Activated T-cell treated with anti-CD3 and anti-CD28 coated beads, Interleukin-2, amount 50 U/mL, for 72 hours (primary cell): ENCODE results near the gene MYO9B. TPM values are rescaled to one million over a fixed set of nuclear protein-coding genes. Genes with fewer than 3 reads are reported as not detected.
A peak's percentile ranks its signal among the peaks of the same experiment; 100 is the strongest.

Experiments
- ATAC-seq, 2 donors: fragments of 150-1000 bp; cut with Tn5 transposase; replicated peaks in 1 of 2; 2 replicates each; pipeline ENCODE4 v1.10.0; 2021; ENCODE audit warnings: moderate library complexity in 2 of 2, mild to moderate bottlenecking in 1 of 2
- DNase-seq, 2 donors: peaks; one replicate each; pipeline ENCODE4 v3.0.0; 2021 to 2022; ENCODE audit warnings: mixed read lengths in 1 of 2
- H3K27ac Mint-ChIP-seq: one replicate; pipeline ENCODE4 v1.8.0; 2022; ENCODE audit warnings: mild to moderate bottlenecking, moderate library complexity, mixed read lengths
- H3K27me3 Mint-ChIP-seq: one replicate; pipeline ENCODE4 v1.8.0; 2022; ENCODE audit warnings: low read depth, mixed read lengths
- H3K36me3 Mint-ChIP-seq, 2 donors: one replicate each; pipeline ENCODE4 v1.8.0; 2022; ENCODE audit warnings: mixed read lengths in 2 of 2, mild to moderate bottlenecking in 1 of 2; ENCODE audit not compliant: insufficient read depth in 2 of 2
- H3K4me1 Mint-ChIP-seq: one replicate; pipeline ENCODE4 v1.8.0; 2022; ENCODE audit warnings: low read depth, mixed read lengths
- H3K4me3 Mint-ChIP-seq, 2 donors: one replicate each; pipeline ENCODE4 v1.8.0; 2022; ENCODE audit warnings: mild to moderate bottlenecking in 2 of 2, mixed read lengths in 2 of 2, moderate library complexity in 2 of 2
- H3K9me3 Mint-ChIP-seq, 2 donors: one replicate each; pipeline ENCODE4 v1.8.0; 2022; ENCODE audit warnings: mixed read lengths in 2 of 2
- total RNA-seq, 2 donors: library from RNA; stranded (reverse); gene quantifications; one replicate each; pipeline ENCODE4 v1.2.3, GENCODE V29; 2022

MYO9B gene
- total RNA-seq, 2 donors from 2014 or later, result 106 to 135 TPM

DNA sequence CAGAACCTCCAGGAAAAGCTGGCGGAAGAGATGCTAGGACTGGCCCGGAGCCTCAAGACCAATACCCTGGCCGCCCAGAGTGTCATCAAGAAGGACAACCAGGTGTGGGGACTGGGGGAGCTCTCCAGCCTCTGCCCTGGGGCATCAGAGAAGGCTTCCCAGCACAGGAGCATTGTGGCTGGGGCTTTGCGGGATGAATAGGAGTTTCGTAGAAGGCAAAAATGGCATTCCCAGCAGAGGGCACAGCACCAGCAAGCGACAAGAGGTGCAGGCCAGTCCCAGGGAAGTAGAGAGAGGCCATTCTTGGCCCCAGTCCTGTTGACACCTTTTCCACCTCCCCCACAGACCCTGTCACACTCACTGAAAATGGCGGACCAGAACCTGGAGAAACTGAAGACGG is 143.7 kb downstream of the MYO9B start:
- ATAC-seq, result no peak
- H3K27ac Mint-ChIP-seq, result no peak overlapping the region
- no peaks in the 10 kb centered on the region for H3K9me3 Mint-ChIP-seq
- peaks cover 2 to 12% of the 10 kb centered on the region in 2 donors for H3K36me3 Mint-ChIP-seq
- peaks cover 27% of the 10 kb centered on the region for H3K4me1 Mint-ChIP-seq
- no peaks in the 10 kb centered on the region for H3K27me3 Mint-ChIP-seq
- H3K4me3 Mint-ChIP-seq, result no peak overlapping the region
- no peak for DNase-seq

DNA sequence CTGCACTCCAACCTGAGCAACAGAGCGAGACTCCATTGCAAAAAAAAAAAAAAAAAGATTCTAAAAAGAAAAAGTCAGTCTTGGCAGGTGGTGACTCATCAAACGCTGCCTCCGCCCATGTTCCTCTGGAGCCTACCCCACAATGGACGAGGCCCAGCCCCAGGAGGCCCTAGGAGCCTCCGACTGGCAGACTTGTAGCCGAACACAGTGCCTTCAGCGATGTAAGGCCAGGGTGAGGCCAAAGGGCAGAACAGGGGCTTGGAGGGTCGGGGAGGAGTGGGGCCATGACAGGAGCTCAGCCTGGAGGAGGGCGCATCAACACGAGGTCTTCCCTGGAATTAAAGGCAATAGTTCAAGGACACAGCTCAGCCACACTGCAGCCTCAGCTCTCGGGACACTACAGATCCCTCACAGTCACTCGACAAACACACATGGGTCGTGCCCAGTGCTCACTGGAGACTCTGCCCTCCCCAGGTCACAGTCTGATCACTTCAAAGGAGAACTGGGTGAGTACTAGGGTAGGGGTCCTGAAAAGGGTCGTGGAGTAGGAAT is 144.7 kb downstream of the MYO9B start:
- no peak overlapping the region for H3K4me3 Mint-ChIP-seq
- H3K36me3 Mint-ChIP-seq, result peaks cover 2 to 12% of the 10 kb centered on the region in 2 donors
- no peaks in the 10 kb centered on the region for H3K9me3 Mint-ChIP-seq
- DNase-seq, result no peak
- H3K27ac Mint-ChIP-seq, result no peak overlapping the region
- peaks cover 23% of the 10 kb centered on the region for H3K4me1 Mint-ChIP-seq
- H3K27me3 Mint-ChIP-seq, result no peaks in the 10 kb centered on the region
- ATAC-seq, result peak in 1 of 2 donors; percentile 8

DNA sequence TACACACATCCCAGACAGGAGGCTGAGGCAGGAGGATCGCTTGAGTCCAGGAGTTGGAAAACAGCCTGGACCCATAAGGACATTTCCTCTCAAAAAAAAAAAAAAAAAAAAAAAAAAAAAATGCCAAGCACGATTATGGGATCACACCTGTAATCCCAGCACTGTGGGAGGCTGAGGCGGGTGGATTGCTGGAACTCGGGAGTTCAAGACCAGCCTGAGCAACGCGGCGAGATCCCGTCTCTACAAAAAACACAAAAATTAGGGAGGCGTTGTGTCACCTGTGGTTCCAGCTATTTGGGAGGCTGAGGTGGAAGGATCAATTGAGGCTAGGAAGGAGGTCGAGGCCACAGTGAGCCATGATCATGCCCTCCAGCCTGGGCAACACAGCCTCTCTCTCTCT is 149.5 kb downstream of the MYO9B start:
- H3K36me3 Mint-ChIP-seq, result no peaks in the 10 kb centered on the region
- DNase-seq, result no peak
- no peaks in the 10 kb centered on the region for H3K9me3 Mint-ChIP-seq
- no peak overlapping the region for H3K27ac Mint-ChIP-seq
- H3K27me3 Mint-ChIP-seq, result no peaks in the 10 kb centered on the region
- peaks cover 21% of the 10 kb centered on the region for H3K4me1 Mint-ChIP-seq
- H3K4me3 Mint-ChIP-seq, result peak overlapping the region; percentile 39 to 75
- ATAC-seq, result no peak

DNA sequence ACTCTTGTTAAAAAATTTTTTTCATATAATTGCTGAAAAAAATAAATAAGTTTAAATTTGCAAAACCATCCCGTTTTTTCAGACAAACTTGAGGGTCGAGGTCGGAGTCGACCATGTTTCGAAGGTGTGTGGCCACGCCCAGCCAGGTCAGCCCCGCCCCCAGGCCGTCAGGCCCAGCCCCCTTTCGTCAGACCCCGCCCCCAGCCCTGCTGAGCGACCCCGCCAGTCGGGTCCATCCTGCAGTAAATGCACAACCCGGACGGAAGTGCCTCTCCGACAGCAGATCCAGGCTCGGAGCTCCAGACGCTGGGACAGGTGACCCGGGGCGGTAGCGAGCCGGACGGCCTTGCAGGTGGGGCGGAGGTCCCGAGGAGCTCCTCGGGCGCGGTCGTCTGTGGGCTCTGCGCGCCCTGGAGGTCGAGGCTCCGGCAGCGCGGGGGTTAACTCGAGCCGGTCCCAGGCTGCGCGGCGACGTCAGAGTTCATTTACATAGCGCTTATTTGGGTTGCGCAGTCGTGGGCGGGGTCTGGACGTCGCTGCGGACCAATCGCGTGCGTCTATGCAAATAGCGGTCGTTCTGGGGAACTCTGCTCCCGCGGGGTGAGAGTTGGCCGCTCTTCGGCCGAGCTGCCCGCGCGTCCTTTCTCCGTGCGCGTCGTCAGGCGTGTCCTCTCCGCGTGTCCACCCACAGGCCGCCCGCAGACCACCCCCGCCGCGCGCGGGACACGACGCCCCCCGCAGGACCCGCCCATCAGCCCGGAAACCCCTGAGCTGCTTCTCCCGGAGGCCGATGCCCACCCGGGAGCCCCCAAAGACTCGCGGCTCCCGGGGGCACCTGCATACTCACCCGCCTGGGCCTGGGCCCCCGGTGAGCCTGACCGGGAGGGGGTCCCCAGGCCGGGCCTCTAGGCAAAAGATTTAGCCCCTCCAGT is 150.7 kb downstream of the MYO9B start, which contains the start of gene OCEL1:
Gene OCEL1, plus strand, starts transcription at position 225 of the 932 bp plus-strand sequence. Its CDS starts 22 bp downstream, at position 247.
- peak; percentile 91 to 95 for ATAC-seq
- Mint-ChIP-seq H3K27ac (peak within 1 kb of the TSS; percentile 69), H3K36me3 (no peaks in the 10 kb centered on the region), H3K9me3 (no peaks in the 10 kb centered on the region), H3K4me1 (peaks cover 21% of the 10 kb centered on the region), H3K27me3 (no peaks in the 10 kb centered on the region), H3K4me3 (peak within 1 kb of the TSS; percentile 93)
- peak; percentile 96 to 98 for DNase-seq

DNA sequence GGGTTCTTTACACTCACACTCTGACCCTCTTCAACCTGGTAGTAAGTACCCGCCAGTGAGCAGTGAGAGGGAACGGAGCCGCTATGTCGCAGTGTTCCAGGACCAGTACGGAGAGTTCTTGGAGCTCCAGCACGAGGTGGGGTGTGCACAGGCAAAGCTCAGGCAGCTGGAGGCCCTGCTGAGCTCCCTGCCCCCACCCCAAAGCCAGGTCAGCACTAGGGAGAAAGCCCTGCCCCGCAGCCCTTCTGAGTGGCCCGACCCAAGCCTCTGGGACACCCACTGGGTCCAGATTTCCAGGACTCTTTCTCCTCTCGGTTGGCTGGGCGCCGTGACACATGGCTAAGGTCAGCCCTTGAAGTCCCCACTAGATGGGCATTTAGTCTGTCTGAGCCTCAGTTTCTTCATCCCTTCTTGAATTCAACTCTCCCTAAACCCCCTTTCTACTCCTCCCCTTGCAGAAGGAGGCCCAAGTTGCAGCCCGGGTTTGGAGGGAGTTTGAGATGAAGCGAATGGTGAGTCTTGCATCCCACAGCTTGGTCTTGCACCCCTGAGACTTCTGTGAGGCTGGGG is 152.3 kb downstream of the MYO9B start:
- H3K4me3 Mint-ChIP-seq, result no peak overlapping the region
- peaks cover 21% of the 10 kb centered on the region for H3K4me1 Mint-ChIP-seq
- H3K9me3 Mint-ChIP-seq, result no peaks in the 10 kb centered on the region
- no peak for DNase-seq
- H3K27ac Mint-ChIP-seq, result no peak overlapping the region
- no peaks in the 10 kb centered on the region for H3K27me3 Mint-ChIP-seq
- no peaks in the 10 kb centered on the region for H3K36me3 Mint-ChIP-seq
- ATAC-seq, result no peak

DNA sequence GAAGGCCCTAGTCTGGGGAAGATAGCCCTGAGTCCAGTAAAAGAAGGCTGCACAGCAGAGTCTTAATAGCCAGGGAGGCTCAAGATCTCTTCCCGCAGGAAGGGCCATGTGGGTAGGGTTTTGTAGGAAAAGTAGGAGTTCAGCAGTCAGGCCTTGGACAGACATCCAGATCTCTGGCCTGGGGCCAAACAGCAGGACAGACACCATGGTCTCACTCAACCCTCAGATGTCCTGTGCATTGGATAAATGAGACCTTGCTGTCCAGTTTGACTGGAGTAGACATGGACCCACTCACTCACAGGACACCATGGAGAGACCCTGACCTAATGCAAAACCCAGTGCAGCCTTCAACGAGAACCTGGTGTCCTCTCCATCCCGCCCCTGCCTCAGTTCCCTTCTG is 154.3 kb downstream of the MYO9B start:
- Mint-ChIP-seq H3K9me3 (no peaks in the 10 kb centered on the region), H3K27ac (no peak overlapping the region), H3K27me3 (no peaks in the 10 kb centered on the region), H3K4me1 (peaks cover 36% of the 10 kb centered on the region), H3K36me3 (no peaks in the 10 kb centered on the region), H3K4me3 (no peak overlapping the region)
- DNase-seq, result no peak
- no peak for ATAC-seq

DNA sequence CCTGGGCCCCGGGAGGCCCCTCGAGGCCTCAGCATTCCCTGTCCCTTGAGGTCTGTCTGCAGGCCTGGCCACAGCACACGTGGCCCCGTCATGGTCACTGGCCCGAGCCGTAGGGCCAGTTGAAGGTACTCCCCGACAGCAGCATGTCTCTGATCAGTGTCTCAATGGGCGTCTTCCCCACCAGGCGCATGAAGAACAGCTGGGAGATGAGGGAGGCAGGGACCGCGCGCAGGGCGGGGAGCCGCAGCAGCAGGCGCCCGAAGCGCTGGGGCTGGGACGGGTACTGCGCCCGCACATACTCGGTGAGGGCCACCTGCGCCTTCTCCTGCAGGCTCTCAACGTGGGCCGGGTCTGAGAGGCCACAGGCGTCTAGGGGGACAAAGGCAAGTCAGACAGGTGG is 156.7 kb downstream of the MYO9B start:
- no peak for ATAC-seq
- Mint-ChIP-seq H3K4me1 (peaks cover 21% of the 10 kb centered on the region), H3K36me3 (no peaks in the 10 kb centered on the region), H3K27me3 (no peaks in the 10 kb centered on the region), H3K4me3 (no peak overlapping the region), H3K9me3 (no peaks in the 10 kb centered on the region), H3K27ac (no peak overlapping the region)
- no peak for DNase-seq

DNA sequence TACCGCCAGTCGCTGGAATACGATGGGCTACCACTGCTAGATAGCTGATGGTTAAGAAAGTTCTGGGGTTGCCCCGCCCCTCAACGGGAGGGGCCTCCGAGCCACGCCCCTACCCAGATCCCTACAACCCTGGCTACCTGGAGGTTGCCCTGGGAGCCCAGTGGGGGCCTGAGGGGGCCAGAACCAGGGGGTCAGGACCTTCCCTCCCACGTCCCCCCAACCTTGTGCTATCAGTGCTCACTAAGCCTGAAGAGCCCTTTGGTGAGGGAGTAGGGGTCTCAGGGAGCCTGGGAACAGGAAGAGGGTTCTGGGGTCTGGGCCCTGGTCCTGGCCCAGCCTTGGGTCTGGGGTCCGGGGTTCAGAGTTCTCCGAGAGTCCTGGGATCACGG is 159.3 kb downstream of the MYO9B start:
- Mint-ChIP-seq H3K36me3 (no peaks in the 10 kb centered on the region), H3K27me3 (no peaks in the 10 kb centered on the region), H3K4me3 (peak overlapping the region; percentile 84 to 87), H3K4me1 (peaks cover 14% of the 10 kb centered on the region), H3K9me3 (no peaks in the 10 kb centered on the region), H3K27ac (no peak overlapping the region)
- DNase-seq (peak; percentile 70 to 80), ATAC-seq (peak; percentile 67 to 78)

DNA sequence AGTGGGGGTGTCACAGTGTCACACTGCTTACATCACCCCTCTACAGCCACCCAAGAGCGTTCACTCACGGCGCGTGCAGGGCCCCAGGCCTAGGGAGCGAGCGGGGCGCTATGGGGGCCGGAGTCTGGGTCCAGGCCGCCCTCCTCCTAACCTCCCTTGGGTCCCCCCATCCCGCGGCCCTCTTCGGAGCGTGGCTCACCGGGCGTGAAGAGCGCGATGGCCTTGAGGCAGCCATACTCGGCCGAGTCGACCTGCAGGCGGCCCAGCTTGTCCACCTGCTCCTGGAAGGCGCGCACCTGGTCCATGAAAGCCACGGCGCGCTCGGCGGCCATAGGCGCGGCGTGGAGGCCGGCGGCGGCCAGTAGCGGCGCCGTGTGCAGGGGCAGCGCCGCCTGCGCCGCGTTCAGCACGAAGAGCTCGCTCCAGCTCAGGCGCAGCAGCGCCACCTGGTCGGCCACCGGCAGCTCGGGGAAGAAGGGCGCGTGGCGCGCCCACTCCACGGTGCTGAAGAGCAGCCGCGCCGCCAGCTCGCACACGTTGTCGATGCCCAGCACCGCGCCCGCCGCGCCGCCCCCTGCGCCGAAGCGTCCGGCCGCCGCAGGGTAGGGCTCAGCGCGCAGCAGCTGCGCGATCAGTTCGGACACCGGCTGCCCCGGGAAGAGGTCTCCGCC is 159.9 kb downstream of the MYO9B start:
- DNase-seq (peak; percentile 82 to 87), ATAC-seq (peak; percentile 90 to 95)
- Mint-ChIP-seq H3K36me3 (no peaks in the 10 kb centered on the region), H3K27ac (no peak overlapping the region), H3K27me3 (no peaks in the 10 kb centered on the region), H3K4me1 (peaks cover 14% of the 10 kb centered on the region), H3K9me3 (no peaks in the 10 kb centered on the region), H3K4me3 (peak overlapping the region; percentile 84 to 87)

DNA sequence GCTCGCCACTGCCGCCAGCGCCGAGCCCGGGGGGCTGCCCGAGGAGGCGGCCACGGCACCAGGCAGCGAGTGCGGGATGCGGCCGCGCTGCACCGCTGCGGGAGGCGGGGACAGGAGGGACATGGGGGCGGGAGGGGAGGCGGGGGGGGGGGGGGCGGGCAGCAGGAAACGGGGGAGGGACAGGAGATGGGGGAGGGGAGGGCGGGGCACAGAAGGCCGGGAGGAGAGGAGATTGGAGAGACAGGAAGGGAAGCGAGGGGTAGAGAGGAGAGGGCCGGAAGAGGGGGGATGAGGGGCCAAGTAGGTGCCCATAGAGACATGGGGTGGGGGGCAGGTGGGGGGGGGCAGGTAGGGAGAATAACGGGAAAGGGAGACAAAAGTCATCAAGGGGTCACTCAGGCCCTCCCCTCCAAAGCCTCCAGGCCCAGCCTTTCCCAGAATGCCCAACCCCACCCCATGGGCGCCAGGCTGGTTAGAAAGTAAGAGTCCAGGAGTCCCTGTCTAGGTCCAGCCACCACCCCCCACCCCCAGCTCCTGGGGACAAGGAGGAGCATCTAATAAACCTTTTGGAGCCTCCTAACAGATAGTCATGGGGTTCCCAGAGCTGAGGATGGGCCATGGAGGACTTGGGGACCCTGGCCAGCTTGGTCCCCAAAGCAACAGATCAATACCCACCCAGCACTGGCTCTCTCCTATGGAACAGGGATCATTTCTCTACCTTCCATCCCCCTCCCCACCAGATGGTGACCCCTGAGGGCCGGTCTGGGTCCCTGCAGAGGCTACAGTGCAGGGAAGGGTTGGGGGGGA is 160.6 kb downstream of the MYO9B start:
- ATAC-seq, result peak in 1 of 2 donors; percentile 47
- peaks cover 14% of the 10 kb centered on the region for H3K4me1 Mint-ChIP-seq
- peak overlapping the region; percentile 84 to 87 for H3K4me3 Mint-ChIP-seq
- no peak for DNase-seq
- no peaks in the 10 kb centered on the region for H3K27me3 Mint-ChIP-seq
- no peaks in the 10 kb centered on the region for H3K9me3 Mint-ChIP-seq
- no peak overlapping the region for H3K27ac Mint-ChIP-seq
- H3K36me3 Mint-ChIP-seq, result no peaks in the 10 kb centered on the region

DNA sequence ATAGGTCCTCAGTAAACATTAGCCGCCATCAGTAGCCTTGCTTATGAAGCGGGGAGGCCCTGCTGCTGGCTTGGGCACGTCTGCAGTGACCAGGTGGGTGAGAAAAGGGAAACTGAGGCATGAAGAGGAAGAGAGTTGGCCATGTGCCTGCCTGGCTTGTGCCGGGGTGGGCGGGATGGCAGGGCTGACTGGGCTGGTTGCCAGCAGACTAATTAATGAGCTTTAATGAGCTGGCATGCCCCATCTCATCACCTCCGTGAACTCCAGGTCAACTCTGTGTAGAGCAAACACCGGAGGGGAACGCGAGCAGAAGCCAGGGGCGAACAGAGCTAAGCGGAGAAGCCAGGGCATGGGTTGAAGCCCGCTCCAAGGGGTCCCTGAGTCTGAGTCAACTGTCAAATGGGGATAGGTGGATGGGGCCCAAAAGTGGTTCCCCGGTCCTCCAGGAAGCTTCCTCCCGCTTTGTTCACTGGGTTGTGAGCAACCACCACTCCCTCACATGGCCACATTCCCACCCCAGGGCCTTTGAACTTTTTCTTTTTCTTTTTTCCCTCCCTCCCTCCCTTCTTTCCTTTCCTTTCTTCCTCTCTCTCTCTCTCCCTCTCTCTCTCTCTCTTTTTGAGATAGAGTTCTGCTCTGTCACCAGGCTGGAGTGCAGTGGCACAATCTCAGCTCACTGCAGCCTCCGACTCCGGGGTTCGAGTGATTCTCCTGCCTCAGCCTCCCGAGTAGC is 161.4 kb downstream of the MYO9B start:
- DNase-seq (no peak), ATAC-seq (no peak)
- Mint-ChIP-seq H3K36me3 (no peaks in the 10 kb centered on the region), H3K4me3 (peak overlapping the region in 1 of 2 donors; percentile 62), H3K27me3 (no peaks in the 10 kb centered on the region), H3K9me3 (no peaks in the 10 kb centered on the region), H3K27ac (no peak overlapping the region), H3K4me1 (peaks cover 14% of the 10 kb centered on the region)
